DMS53 (cell line): ENCODE measurements around the gene ADM5.
A peak's percentile ranks its signal among the peaks of the same experiment; 100 is the strongest.

Experiments
- DNase-seq: peaks from one replicate; lab custom pipeline; 2025; lab: John Stamatoyannopoulos, UW

ADM5 gene

DNA sequence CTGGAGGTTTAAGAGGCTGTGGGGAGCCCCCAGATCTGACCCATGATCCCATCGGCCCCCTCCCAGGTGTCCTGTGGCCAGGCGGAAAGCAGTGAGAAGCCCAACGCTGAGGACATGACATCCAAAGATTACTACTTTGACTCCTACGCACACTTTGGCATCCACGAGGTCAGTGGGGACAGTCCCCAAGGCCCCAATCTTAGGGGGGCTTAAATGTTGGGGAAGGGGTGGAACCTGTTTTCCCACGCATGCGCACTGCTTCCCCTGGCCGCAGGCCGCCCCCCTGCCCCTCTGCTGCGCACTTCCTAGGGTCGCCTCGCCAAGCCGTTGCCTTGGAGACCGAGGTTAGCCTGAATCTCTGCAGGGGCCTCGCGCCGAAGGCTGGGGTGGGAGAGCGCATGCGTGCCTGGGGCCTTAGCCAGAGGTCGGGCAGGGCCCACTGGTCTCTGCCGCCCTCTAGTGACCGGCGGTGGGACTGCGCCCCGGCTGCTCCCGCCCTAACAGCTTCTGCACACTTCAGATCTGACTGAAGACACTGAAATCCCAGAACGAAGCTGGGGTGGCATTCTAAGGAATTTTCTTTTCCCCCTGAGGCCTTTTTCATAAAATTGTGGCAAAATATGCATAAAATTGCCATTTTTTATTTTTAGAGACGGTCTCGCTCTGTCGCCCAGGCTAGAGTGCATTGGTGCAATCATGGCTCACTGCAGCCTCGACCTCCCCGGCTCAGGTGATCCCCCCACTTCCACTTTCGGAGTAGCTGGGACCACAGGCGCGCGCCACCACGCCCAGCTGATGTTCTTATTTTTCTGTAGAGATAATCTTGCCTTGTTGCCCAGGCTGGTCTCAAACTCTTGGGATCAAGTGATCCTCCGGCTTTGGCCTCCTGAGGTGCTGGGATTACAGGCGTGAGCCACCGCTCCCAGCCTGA lies 8.7 kb upstream of the ADM5 start:
- peak; percentile 86 for DNase-seq

DNA sequence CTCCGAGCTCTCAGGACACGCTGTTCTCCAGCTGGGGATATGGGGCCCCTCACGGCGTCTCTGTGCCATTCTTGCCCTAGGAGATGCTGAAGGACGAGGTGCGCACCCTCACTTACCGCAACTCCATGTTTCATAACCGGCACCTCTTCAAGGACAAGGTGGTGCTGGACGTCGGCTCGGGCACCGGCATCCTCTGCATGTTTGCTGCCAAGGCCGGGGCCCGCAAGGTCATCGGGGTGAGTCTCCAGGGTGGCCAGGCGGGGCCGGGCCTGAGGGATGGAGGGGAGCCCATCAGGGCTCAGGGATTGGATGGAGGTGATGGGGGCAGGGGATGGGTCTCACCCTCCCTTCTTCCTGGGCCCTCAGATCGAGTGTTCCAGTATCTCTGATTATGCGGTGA lies 7.6 kb upstream of the ADM5 start:
- no peak for DNase-seq

DNA sequence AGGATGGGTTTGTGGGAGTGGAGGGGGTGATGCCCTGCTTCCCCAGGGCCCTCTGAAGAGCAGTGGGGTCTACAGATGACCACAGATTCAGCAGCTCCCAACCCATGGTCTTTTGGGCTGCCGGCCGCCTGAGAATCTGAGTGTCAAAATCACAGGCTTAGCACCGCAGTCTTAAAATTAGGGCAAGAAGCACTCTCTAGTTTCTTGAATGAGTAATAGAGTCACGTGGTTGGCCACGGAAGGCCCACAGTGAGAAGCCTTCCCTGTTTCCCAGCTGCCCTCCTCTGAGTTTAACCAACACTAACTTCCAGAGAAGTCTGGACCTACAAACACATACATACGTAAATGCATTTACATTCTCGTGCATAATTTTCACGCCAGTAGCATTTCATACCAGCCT lies 7.1 kb upstream of the ADM5 start:
- DNase-seq: no peak

DNA sequence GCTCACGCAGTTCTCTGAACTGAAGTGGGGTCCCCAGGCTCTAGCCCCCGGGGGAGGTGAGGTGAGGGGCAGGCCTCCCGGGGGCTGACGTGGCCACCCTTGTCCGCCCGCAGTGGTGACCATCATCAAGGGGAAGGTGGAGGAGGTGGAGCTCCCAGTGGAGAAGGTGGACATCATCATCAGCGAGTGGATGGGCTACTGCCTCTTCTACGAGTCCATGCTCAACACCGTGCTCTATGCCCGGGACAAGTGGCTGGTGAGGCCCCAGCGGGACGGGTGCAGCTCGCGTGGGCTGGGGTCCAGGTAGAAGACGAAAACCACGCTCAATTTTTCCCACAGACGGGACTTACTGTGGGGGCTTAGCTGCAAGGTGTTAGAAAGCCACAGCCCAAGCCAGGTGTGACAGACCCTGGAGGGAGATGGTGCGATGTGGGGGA lies 5.6 kb upstream of the ADM5 start:
- no peak for DNase-seq

DNA sequence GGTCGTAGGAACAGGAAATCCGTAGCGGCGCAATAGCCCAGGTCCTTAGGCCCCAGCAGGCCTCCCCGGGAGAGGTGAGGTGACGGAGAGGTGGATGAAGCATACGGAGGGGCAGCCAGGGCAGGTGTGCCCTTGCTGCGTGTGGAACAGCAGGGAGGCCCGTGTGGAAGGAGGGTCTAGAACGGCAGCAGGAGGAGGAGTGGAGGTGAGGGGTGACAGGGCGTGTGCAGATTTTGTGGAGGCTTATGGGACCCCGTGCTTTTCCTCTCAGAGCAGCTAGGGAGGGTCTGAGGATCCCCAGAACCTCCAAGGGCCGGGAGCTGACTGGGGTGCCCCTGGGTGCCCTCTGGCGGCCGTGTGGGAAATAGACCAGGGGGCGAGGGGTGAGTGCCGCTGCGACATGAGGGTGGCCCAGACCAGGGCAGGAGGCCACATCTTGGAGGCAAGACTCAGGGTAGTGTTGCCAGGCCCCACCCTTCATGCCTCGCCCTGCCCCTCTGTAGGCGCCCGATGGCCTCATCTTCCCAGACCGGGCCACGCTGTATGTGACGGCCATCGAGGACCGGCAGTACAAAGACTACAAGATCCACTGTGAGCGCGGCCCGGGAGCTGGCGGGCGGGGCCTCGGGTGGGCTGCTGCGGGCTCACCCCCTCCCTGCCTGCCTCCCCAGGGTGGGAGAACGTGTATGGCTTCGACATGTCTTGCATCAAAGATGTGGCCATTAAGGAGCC lies 5.0 kb upstream of the ADM5 start:
- DNase-seq: peak; percentile 34

DNA sequence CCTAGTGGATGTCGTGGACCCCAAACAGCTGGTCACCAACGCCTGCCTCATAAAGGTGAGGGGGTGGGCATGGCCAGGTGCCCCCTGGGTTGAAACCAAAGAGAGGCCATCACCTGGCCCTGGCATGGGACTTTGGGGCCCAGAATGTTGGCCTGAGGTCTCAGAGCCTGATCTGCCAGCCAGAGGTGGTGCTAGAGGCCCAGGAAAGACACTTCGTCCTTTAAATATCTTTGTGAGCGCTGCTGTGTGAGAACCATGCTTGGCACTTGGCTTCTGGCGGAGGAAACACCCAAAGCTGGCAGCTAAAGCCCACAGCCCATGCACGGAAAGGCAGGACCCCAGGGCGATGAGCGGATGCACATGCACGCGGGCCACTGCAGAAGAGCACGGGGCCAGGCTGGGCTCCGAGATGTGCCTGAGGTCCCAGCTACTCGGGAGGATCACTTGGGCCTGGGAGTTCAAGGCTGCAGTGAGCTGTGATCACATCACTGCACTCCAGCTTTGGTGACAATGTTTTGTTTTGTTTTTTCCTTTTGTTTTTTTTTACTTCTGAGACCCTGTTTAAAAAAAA lies 4.3 kb upstream of the ADM5 start:
- no peak for DNase-seq

DNA sequence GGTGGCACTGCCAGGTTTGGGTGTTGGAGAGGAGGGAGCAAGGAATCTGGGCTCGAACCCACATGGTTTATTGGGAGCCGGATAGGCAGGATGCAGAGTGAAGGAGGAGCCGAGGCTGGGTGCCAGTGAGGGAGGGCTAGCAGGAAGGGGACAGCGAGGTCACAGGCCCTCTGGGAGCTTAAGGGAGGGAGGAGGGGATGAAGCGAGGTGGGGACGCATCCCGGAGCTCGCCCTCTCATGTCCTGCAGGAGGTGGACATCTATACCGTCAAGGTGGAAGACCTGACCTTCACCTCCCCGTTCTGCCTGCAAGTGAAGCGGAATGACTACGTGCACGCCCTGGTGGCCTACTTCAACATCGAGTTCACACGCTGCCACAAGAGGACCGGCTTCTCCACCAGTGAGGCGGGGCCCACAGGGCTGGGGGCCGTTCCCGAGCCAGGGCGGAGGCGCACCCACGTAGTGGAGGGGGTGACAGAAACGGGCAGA lies 3.5 kb upstream of the ADM5 start:
- DNase-seq: no peak

DNA sequence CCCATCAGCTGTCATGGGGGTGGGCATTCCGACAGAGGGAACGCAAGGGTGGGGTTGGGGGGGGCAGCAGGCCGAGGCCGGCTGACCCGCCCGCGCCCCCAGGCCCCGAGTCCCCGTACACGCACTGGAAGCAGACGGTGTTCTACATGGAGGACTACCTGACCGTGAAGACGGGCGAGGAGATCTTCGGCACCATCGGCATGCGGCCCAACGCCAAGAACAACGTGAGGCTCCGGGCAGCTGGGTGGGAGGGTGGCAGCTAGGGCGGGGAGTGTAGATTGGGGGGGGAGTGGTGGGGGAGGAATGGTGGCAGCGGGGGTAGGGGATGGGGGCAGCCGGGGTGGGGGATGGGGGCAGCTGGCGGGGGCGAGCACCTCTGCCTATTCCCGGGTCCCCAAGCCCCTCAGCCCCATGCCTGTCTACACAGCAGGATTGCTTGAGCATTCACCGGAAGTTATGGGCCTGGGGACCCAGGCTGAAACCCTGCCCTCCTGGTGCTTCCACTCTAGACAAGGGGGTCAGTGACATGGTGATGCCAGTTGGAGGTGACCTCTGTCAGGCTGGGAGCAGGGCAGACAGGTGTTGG lies 2.8 kb upstream of the ADM5 start:
- no peak for DNase-seq

DNA sequence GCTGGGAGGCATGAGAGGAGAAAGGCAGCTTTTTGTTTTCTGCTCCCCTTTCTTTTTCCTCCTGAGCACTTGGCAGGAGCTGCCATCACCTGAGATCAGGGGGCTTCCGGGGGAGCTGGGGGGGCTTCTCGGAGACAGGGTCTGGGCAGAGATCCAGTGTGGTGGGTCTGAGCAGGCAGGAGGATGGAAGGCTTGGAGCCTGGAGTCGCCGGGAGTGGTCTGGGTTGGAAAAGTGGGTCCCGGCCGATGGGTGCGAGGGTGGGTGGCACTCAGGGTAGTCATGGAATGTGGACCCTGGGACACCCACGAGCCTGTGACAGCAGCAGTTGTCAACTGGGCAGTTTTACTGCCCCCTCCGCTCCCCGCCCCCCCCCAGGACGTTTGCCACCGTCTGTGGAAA lies 2.2 kb upstream of the ADM5 start:
- no peak for DNase-seq

DNA sequence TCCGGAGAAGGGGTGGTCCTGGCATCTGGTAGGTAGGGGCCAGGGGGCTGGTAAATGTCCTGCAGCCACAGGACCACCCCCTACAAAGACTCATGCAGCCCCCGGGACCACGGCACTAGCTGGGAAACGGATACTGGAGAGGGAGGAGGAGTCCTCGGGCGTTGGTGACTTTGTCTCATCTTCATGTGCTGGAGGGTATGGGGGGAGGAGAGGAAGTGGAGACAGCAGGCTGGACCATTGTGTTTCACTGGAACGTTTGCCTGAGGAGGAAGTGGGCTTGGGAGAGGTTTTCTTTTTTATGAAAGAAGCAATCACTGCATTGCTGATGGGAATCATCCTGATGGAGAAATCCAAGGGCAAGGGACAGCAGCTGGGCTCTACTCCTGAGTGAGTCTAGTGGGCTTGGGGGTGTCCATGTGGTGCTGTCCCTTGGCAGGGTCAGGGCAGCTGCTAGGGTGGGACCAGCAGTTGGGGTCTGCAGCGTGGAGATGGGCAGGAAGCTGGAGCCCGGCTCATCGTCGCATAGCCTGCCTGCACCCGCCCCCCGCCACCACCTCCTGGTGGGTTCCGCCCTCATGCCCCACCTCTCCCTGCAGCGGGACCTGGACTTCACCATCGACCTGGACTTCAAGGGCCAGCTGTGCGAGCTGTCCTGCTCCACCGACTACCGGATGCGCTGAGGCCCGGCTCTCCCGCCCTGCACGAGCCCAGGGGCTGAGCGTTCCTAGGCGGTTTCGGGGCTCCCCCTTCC lies 1.7 kb upstream of the ADM5 start:
- DNase-seq: peak; percentile 55

DNA sequence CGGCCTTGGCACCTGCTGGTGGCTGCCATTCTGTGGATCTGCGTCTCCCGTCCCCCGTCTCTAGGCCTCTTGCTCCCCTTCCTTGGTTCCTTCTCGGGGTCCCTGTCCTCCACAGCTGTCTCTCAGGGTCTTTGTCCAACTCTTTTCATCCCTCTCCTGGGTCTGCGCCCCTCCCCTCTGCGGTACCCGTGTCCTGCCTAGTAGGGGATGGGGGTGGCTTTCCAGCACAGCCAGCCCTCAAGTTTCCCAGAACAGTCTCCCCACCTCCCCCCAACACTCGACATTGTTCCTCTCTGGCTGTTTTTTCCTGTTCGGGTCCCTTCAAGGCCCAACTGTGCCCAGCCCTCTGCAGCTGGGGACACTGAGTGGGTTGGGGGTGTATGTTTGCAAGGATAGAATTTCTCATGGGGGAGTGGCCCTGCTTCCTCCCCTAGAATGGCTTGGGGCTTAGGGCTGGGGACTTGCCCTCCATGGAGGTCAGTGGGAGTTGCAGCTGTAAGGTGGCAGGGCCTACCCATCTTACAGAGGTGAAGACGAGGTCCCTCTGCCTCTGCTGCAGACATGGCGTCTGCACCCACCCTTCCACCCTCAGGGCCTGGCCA lies 762 bp upstream of the ADM5 start:
- no peak for DNase-seq

DNA sequence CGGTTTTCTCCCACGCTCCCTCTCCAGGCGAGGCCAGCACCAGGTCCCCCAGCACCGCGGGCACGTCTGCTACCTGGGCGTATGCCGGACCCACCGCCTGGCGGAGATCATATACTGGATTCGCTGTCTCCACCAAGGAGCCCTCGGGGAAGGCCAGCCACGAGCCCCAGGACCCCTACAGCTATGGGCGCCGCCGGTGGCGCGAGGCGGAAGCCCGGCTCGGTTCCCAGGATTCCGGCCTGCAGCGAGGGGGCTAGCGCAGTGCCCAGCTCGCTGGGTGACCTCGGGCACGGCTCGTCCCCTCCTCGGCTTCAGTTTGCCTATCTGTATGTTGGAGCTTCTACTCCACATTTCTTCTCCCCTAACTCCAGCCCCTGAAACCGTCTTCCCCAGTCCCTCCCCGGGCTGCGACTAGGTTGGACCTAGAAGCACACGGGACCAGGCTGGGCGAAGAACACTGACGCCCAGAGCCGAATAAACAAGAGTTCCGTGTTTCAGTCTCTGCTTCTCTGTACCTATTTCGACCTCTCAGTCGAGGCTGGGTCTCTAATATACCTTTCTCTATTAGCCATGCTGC lies 773 bp downstream of the ADM5 start:
- DNase-seq: peak; percentile 68

DNA sequence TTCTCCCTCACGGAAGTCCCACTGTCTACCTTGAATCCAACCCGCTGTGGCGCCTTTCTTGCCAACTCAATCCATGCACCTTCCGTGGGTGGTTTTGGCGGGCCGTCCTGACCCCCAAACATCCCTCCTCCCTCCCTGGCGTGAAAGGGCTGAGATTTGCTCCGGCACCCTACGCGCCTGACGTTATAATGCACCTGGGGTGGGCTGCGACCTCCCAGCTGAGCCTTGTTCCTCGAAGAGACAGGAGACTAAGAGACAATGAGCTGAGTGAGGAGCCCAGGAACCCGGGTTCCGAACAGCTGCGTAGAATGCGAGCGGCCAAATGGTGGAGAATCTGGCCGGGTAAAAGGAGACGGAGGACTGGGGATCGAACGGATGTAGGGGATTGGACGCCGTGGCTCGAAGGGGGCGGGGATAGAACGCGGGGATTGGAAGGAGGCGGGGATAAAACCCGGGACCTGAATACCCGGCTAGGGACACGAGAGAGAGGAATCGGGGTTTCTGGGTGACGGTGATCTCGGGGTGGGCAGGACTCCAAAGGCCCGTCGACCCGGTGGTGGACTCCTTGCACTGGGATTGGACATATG lies 1.4 kb downstream of the ADM5 start, which contains the start of gene CPT1C:
CPT1C (plus strand) TSS at position 461 of the 587 bp plus-strand sequence. CDS start 1,137 bp downstream, outside the sequence.
- peak; percentile 92 for DNase-seq

DNA sequence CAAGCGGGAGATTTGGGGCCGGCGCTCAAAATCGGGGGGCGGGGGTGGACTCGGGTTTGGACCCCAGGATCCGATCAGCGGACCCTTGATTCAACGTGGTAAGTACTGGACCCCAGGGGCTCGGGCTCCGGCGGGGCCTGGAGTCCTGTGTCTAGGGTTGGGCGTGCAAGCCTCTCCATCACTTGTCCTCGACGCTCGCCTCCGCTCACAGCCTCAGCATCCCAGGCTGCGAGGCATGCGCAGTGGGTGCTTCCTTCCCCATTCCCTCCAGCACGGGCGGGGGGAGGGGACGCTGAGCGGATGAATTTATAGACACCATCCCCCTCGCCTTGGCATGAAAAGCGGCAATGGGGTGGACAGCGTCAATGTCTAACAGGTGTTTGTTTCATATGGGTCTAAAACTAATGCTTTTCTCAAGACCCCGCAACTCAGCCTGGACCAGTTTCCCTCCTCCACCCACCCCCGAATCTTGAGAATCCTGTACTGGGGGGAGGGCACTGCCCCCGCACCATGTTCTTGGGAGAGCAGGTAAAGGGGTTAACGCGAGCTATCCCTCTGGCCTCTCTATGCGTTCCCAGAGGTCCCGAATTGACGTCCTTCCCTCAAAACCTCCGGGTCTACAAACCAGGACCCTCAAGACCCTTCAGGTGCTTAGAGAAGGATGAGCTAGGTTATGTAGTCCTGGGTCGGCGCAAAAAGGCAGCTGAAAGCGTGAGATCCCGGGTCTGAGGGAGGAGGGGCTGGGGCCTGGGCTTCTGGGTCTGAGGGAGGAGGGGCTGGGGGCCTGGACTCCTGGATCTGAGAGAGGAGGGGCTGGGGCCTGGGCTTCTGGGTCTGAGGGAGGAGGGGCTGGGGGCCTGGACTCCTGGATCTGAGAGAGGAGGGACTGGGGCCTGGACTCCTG lies 2.1 kb downstream of the ADM5 start:
- DNase-seq: peak; percentile 86

DNA sequence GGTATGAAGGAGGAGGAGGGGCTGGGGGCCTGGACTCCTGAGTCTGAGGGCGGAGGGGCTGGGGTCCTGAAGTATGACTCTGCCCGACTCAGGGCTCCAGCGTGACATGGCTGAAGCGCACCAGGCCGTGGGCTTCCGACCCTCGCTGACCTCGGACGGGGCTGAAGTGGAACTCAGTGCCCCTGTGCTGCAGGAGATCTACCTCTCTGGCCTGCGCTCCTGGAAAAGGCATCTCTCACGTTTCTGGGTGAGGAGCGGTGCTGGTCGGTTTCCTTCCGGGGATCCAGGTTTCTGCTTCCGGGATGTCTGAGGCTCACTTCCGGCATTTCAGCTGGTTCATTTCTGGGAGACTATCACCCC lies 2.7 kb downstream of the ADM5 start:
- no peak for DNase-seq

DNA sequence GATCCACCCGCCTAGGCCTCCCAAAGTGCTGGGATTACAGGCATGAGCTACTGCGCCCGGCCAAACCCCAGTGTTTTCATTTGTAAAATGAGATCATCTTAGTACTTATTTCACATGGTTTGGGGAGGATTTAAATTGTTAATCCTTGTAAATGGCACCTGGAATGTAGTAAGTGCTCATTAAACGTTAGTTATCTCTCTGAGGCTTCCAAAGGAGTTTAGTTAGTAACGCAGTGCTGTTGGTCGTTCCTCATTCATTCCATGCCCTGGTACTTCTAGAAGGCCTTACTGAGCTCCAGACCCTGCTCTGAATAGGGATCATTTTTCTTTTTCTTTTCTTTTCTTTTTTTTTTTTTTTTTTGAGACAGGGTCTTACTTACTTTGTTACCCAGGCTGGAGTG lies 6.7 kb downstream of the ADM5 start:
- DNase-seq: no peak

DNA sequence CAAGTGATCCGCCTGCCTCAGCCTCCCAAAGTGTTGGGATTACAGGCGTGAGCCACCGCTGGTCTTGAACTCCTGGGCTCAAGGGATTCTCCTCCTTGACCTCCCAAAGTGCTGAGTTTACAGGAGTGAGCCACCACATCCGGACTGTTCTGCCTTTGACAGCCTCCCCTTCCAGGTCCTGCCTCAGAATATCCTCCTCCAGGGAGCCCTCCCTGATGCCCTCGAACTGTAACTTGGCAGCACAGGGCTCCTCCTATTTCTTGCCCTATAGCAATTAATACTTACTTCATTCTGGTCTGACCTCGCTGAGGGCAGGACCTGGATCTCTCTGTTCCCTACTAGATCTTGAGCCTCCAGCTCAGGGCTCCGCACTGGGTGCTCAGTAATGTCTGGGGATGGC lies 7.5 kb downstream of the ADM5 start:
- DNase-seq: no peak

DNA sequence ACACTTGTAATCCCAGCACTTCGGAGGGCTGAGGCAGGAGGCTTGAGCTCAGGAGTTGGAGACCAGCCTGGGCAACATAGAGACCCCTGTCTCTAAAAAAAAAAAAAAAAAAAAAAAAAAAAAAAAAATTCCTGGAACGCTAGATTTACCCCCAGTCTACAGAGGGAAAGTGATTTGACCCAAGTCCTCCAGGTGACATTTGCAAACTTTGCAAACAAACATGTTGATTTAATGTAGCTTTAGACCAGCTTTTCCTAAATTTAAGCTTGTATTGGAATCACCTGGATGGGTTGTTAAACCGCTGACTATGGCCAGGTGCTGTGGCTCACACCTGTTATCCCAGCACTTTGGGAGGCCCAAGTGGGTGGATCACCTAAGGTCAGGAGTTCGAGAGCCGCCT lies 10.0 kb downstream of the ADM5 start:
- DNase-seq: no peak

DNA sequence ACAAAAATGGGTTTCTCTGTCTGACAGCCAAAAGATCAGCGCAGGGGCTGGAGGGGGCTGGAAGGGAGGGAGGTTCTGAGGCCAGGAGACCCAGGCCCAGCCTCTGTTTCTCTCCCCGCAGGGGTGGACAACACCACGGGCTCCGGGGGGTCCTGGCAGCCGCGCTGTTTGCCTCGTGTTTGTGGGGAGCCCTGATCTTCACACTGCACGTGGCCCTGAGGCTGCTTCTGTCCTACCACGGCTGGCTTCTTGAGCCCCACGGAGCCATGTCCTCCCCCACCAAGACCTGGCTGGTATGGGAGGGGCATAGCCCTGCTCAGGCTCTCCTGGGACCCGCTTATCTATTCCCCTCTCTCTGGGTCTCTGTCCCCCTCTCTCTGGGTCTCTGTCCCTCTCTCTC lies 11.2 kb downstream of the ADM5 start:
- no peak for DNase-seq
